Epithelial cell of esophagus (primary cell): ENCODE data around the gene TBC1D7.

Source experiments
- DNase-seq: peaks from one replicate; pipeline ENCODE4 v3.0.0; 2010; ENCODE audit warnings: low read depth
- H3K4me3 ChIP-seq: 2 replicates; pipeline ENCODE4 v1.5.1; 2011; ENCODE audit warnings: mild to moderate bottlenecking, low read length, control low read depth
- CTCF ChIP-seq: IDR thresholded peaks from 2 replicates; pipeline ENCODE4 v1.5.1; 2011; ENCODE audit warnings: low read depth, mild to moderate bottlenecking, low read length, control low read depth, inconsistent platforms; ENCODE audit not compliant: insufficient read depth; ENCODE audit errors: missing control alignments

Gene TBC1D7

GRCh38 chr6:13365320-13365719 lies 37.0 kb upstream of the TBC1D7 start:
- TF ChIP-seq CTCF, result no peak
- DNase-seq, result no peak
- H3K4me3 ChIP-seq, result no peak overlapping the region

GRCh38 chr6:13364842-13365241 lies 36.5 kb upstream of the TBC1D7 start:
- TF ChIP-seq CTCF, result no peak
- no peak overlapping the region for H3K4me3 ChIP-seq
- no peak for DNase-seq

- DNase-seq, result peak; percentile 37
- no peak overlapping the region for H3K4me3 ChIP-seq
- no peak for TF ChIP-seq CTCF
These were observed 34.1 kb upstream of the TBC1D7 start for GRCh38 chr6:13362412-13362811.

- DNase-seq, result no peak
- TF ChIP-seq CTCF, result no peak
- H3K4me3 ChIP-seq, result no peak overlapping the region
These were observed 32.6 kb upstream of the TBC1D7 start for GRCh38 chr6:13360671-13361540.

- H3K4me3 ChIP-seq, result no peak overlapping the region
- DNase-seq, result no peak
- TF ChIP-seq CTCF, result no peak
These were observed 30.9 kb upstream of the TBC1D7 start for GRCh38 chr6:13359287-13359686.

- H3K4me3 ChIP-seq, result no peak overlapping the region
- DNase-seq, result no peak
- no peak for TF ChIP-seq CTCF
These were observed 30.2 kb upstream of the TBC1D7 start for GRCh38 chr6:13358511-13358910.
